GM12878 (cell line): ENCODE results near the gene GHDC. TPM values are rescaled to one million over a fixed set of nuclear protein-coding genes. Genes with fewer than 3 reads are reported as not detected.

Source experiments
- ATAC-seq: fragments of 200-7000 bp; cut with Tn5 transposase; 3 replicates; pipeline ENCODE4 v1.9.1; 2020; ENCODE audit warnings: mild to moderate bottlenecking, moderate library complexity
- BruUV-seq: library from RNA; stranded (reverse); fragments of 400-500 nt; replicated peaks from 2 replicates; lab custom pipeline; 2021; lab: Mats Ljungman, UMichigan
- CTCF ChIA-PET: fragments of 300-600 bp; sonication (Branson Sonifier 250); formaldehyde crosslinking; extraction: SDS; loops from one replicate; lab custom pipeline; 2021; ENCODE audit warnings: inconsistent platforms; lab: Yijun Ruan, JAX
- POLR2A ChIA-PET: fragments of 350-600 bp; formaldehyde crosslinking; extraction: SDS; loops from one replicate; lab custom pipeline; 2021; ENCODE audit warnings: inconsistent platforms; lab: Charles Lee
- RAD21 ChIA-PET: fragments of 300-600 bp; sonication (Branson Sonifier 250); formaldehyde crosslinking; loops from one replicate; lab custom pipeline; 2023; ENCODE audit warnings: antibody characterized with exemption; ENCODE audit not compliant: unreplicated experiment; lab: Charles Lee
- SMC1A ChIA-PET: fragments of 300-600 bp; sonication (Branson Sonifier 250); formaldehyde crosslinking; loops from one replicate; lab custom pipeline; 2023; ENCODE audit not compliant: unreplicated experiment, uncharacterized antibody; lab: Charles Lee
- DNase-seq: peaks from one replicate; pipeline ENCODE4 v3.0.0-alpha.2; 2011; ENCODE audit warnings: low read depth, low spot score
- FAIRE-seq: peaks from 3 replicates; lab custom pipeline; 2011; peaks lifted over from hg19 to GRCh38; lab: Jason Lieb, UNC
- H2AFZ ChIP-seq: 2 replicates; pipeline ENCODE4 v1.6.0; 2011; ENCODE audit warnings: low read depth, low read length, control low read depth; ENCODE audit not compliant: control insufficient read depth
- H3K27ac ChIP-seq: 2 replicates; pipeline ENCODE4 v1.5.1; 2011; ENCODE audit warnings: control low read depth; ENCODE audit not compliant: control insufficient read depth, insufficient read depth
- H3K27me3 ChIP-seq, 2 experiments: replicated peaks in 1 of 2; 2 replicates each; pipeline versions ENCODE4 v1.6.0 to v1.6.1; 2011; ENCODE audit warnings: low read length in 1 of 2; ENCODE audit not compliant: control insufficient read depth in 2 of 2, insufficient read depth in 2 of 2
- H3K36me3 ChIP-seq, 2 experiments: 2 replicates each; pipeline ENCODE4 v1.5.1; 2011; ENCODE audit warnings: low read length in 1 of 2; ENCODE audit not compliant: control insufficient read depth in 2 of 2, insufficient read depth in 2 of 2
- H3K4me1 ChIP-seq: 2 replicates; pipeline ENCODE4 v1.6.1; 2011; ENCODE audit warnings: mild to moderate bottlenecking, low read length, moderate library complexity, mixed read lengths; ENCODE audit not compliant: control insufficient read depth, insufficient read depth
- H3K4me2 ChIP-seq: 2 replicates; pipeline ENCODE4 v1.6.0; 2011; ENCODE audit warnings: control low read depth; ENCODE audit not compliant: control insufficient read depth, insufficient read depth
- H3K4me3 ChIP-seq: fragments of 200-600 bp; sonication (generic); 2 replicates; pipeline ENCODE4 v1.5.1; 2016
- H3K79me2 ChIP-seq: 2 replicates; pipeline ENCODE4 v1.6.0; 2011; ENCODE audit warnings: low read length; ENCODE audit not compliant: control insufficient read depth, insufficient read depth
- H3K9ac ChIP-seq: 2 replicates; pipeline ENCODE4 v1.8.0; 2011; ENCODE audit warnings: low read length, control low read depth, mixed read lengths; ENCODE audit not compliant: control insufficient read depth, insufficient read depth
- H3K9me3 ChIP-seq: replicated peaks from 3 replicates; pipeline ENCODE4 v1.5.1; 2011; ENCODE audit warnings: mild to moderate bottlenecking, low read length; ENCODE audit not compliant: control insufficient read depth, insufficient read depth
- H4K20me1 ChIP-seq: 2 replicates; pipeline ENCODE4 v1.6.0; 2011; ENCODE audit not compliant: control insufficient read depth, insufficient read depth
- ATF7 ChIP-seq: fragments of 450-650 bp; IDR thresholded peaks from 2 replicates; pipeline ENCODE4 v1.6.1; 2016; ENCODE audit warnings: low read depth, mild to moderate bottlenecking
- CBX5 ChIP-seq: sonication (generic); IDR thresholded peaks from 2 replicates; pipeline ENCODE4 v1.6.1; 2016; ENCODE audit warnings: low read depth, moderate library complexity, mild to moderate bottlenecking, inconsistent platforms
- CREM ChIP-seq: IDR thresholded peaks from 2 replicates; pipeline ENCODE4 v1.6.1; 2014; ENCODE audit warnings: antibody characterized with exemption, low read depth
- IKZF2 ChIP-seq, 2 experiments: fragments of 450-650 bp; IDR thresholded peaks; 2 replicates each; pipeline ENCODE4 v1.6.1; 2017; ENCODE audit warnings: mild to moderate bottlenecking in 2 of 2, moderate library complexity in 2 of 2
- JUND ChIP-seq: IDR thresholded peaks from 2 replicates; pipeline ENCODE4 v1.6.1; 2012; ENCODE audit warnings: low read depth, mild to moderate bottlenecking, low read length, improper control_type of control experiment, moderate library complexity
- KDM1A ChIP-seq: fragments of 200-600 bp; sonication (generic); IDR thresholded peaks from 2 replicates; pipeline ENCODE4 v1.6.1; 2016; ENCODE audit warnings: borderline replicate concordance
- MYC ChIP-seq: IDR thresholded peaks from 2 replicates; pipeline ENCODE4 v1.6.1; 2011; ENCODE audit warnings: mild to moderate bottlenecking, low read length, moderate library complexity, inconsistent platforms; ENCODE audit not compliant: insufficient read depth, insufficient replicate concordance, insufficient read length, severe bottlenecking
- NFIC ChIP-seq: IDR thresholded peaks from 2 replicates; pipeline ENCODE4 v1.6.1; 2012; ENCODE audit warnings: low read depth, mild to moderate bottlenecking, inconsistent platforms, low read length, moderate library complexity
- NRF1 ChIP-seq: conservative IDR thresholded peaks from 2 replicates; pipeline ENCODE4 v1.6.1; 2011; ENCODE audit warnings: mild to moderate bottlenecking, low read depth, low read length, improper control_type of control experiment
- RFX5 ChIP-seq: IDR thresholded peaks from 2 replicates; pipeline ENCODE4 v1.6.1; 2011; ENCODE audit warnings: low read depth, low read length, improper control_type of control experiment
- SKIL ChIP-seq: fragments of 450-650 bp; IDR thresholded peaks from 2 replicates; pipeline ENCODE4 v1.6.1; 2017; ENCODE audit warnings: mild to moderate bottlenecking, low read depth, inconsistent platforms; ENCODE audit not compliant: poor library complexity, severe bottlenecking
- SRF ChIP-seq, 2 experiments: IDR thresholded peaks; 2 replicates each; pipeline ENCODE4 v1.6.1; 2011; ENCODE audit warnings: low read depth in 2 of 2, low read length in 2 of 2, mild to moderate bottlenecking in 1 of 2, moderate library complexity in 1 of 2
- STAT1 ChIP-seq: fragments of 450-650 bp; conservative IDR thresholded peaks from 2 replicates; pipeline ENCODE4 v1.6.1; 2014; ENCODE audit warnings: antibody characterized with exemption, mild to moderate bottlenecking
- STAT3 ChIP-seq: IDR thresholded peaks from 2 replicates; pipeline ENCODE4 v1.6.1; 2011; ENCODE audit warnings: low read depth, low read length, improper control_type of control experiment
- SUZ12 ChIP-seq: fragments of 200-600 bp; sonication (generic); IDR thresholded peaks from one replicate; pipeline ENCODE4 v1.6.1; 2018; ENCODE audit warnings: antibody characterized with exemption, mild to moderate bottlenecking; ENCODE audit not compliant: unreplicated experiment
- YBX1 ChIP-seq: fragments of 450-650 bp; IDR thresholded peaks from 2 replicates; pipeline ENCODE4 v1.6.1; 2016; ENCODE audit warnings: antibody characterized with exemption
- ZNF592 ChIP-seq: fragments of 450-650 bp; IDR thresholded peaks from 2 replicates; pipeline ENCODE4 v1.6.1; 2017; ENCODE audit warnings: mild to moderate bottlenecking, moderate library complexity
- WGBS: methylation state at CpG from one replicate; pipeline ENCODE4 v1.1.6; 2016; ENCODE audit warnings: low lambda C conversion rate; ENCODE audit not compliant: insufficient replicate concordance, insufficient coverage; ENCODE audit errors: missing lambda C conversion rate; 5-methylcytosine and 5-hydroxymethylcytosine counted together
- in situ Hi-C: fragments of 300-500 bp; cut with MboI; formaldehyde crosslinking; loops from 9 replicates; pipeline ENCODE4 v1.14.3; 2018; ENCODE audit warnings: mixed read lengths
- intact Hi-C: fragments of 100-400 bp; cut with micrococcal nuclease; formaldehyde crosslinking; loops from one replicate; pipeline ENCODE4 v1.14.2; 2022; ENCODE audit not compliant: unreplicated experiment
- polyA plus RNA-seq, 11 experiments: library from polyadenylated mRNA; depleted of rRNA in 4 of 11; unstranded in 6 of 11; stranded (reverse) in 5 of 11; fragments of >200 nt; fragmentation: Nextera tagmentation in 4 of 11; fragmentation: Illumina TruSeq in 1 of 11; extraction: Ambion mirVana in 4 of 11; extraction: Trizol in 1 of 11; gene quantifications; 1 replicate in 1 of 11; 2 replicates in 10 of 11; pipeline versions ENCODE4 v1.2.1 to v1.2.3, GENCODE V29; 2011 to 2016; ENCODE audit warnings: inconsistent platforms in 2 of 11, missing spikeins in 2 of 11, low read depth in 1 of 11
- total RNA-seq, 4 experiments: library from RNA; depleted of rRNA in 3 of 4; stranded (reverse); fragments of >200 nt in 3 of 4; fragmentation: Illumina TruSeq in 1 of 4; extraction: Trizol in 1 of 4; gene quantifications; 2 replicates each; pipeline versions ENCODE4 v1.2.1 to v1.2.3, GENCODE V29; 2013 to 2021

The GHDC gene
- total and polyA plus RNA-seq, 10 of the 15 experiments (the other 5 are each of a cell fraction or from before 2014, with no cell fraction given), result 0.72 to 20.6 (median 12.9) TPM

GRCh38 chr17:42182927-42183734, 11.2 kb downstream of the GHDC start:
- 54% methylated on average over 9 of the region's 9 CpGs for WGBS
- no peaks in the 10 kb centered on the region for H3K79me2 ChIP-seq
- no TSS peak for BruUV-seq
- peak overlapping the region; percentile 51 for H3K4me2 ChIP-seq
- in situ Hi-C loops, result no loop called here
- peaks cover 36% of the 10 kb centered on the region for H3K4me1 ChIP-seq
- H3K9ac ChIP-seq, result peak overlapping the region; percentile 48
- H2AFZ ChIP-seq, result peak overlapping the region; percentile 73
- H4K20me1 ChIP-seq, result no peaks in the 10 kb centered on the region
- H3K27ac ChIP-seq, result no peak overlapping the region
- ChIA-PET RAD21 (interaction anchor here (0.6 to 2.5 kb wide), 6 partner anchors 11 to 225 kb away, joined by 3 to 9 read pairs (median 4); partner anchors contain the start of genes GHDC, KAT2A and NKIRAS2), POLR2A (interaction anchor here (0.6 to 0.8 kb wide), 7 partner anchors 9 to 1034 kb away, joined by 3 to 7 read pairs (median 4); partner anchors contain the start of gene KAT2A), CTCF (interaction anchor here (0.6 to 4.1 kb wide), 16 partner anchors 11 to 216 kb away, joined by 3 to 43 read pairs (median 4); partner anchors contain the start of genes DNAJC7 and GHDC), SMC1A (interaction anchor here (1.5 kb wide), 1 partner anchor 16 kb away, joined by 5 read pairs; no protein-coding TSS in a partner anchor)
- ATAC-seq (no peak), DNase-seq (no peak), FAIRE-seq (no peak)
- intact Hi-C loops, result loop anchor here (5.0 to 10.0 kb wide), 3 partner anchors 104 to 222 kb away; partner anchors contain the start of genes CNP and STAT5A
- no peaks in the 10 kb centered on the region for H3K36me3 ChIP-seq
- no peaks in the 10 kb centered on the region for H3K9me3 ChIP-seq
- peak overlapping the region; percentile 76 for H3K4me3 ChIP-seq
- no peaks in the 10 kb centered on the region for H3K27me3 ChIP-seq
- TF ChIP-seq MYC, result no peak
- TF ChIP-seq JUND, result no peak
- no peak for TF ChIP-seq STAT3
- TF ChIP-seq STAT1, result no peak
- no peak for TF ChIP-seq KDM1A
- TF ChIP-seq CREM, result no peak
- no peak for TF ChIP-seq CBX5
- TF ChIP-seq SRF (IDR thresholded peaks at IDR 0.05; ENCODE audit: low read depth in 2 of 2, low read length in 2 of 2), result no peak
- no peak for TF ChIP-seq IKZF2 (IDR thresholded peaks at IDR 0.05)
- no peak for TF ChIP-seq NFIC
- TF ChIP-seq ATF7, result no peak; the same call in 1 of the 2 replicates
- peak; percentile 63; the same call in 1 of the 2 replicates for TF ChIP-seq YBX1
- no peak for TF ChIP-seq SUZ12
- no peak for TF ChIP-seq RFX5
- TF ChIP-seq ZNF592, result no peak
- TF ChIP-seq SKIL, result no peak
- TF ChIP-seq NRF1, result no peak
